Panc1 (cell line): ENCODE measurements around the gene NPAS2. TPM values are rescaled to one million over a fixed set of nuclear protein-coding genes. Genes with fewer than 3 reads are reported as not detected.

Source experiments
- ATAC-seq: fragments of 200-7000 bp; cut with Tn5 transposase; 2 replicates; pipeline ENCODE4 v1.9.1; 2020; ENCODE audit warnings: mild to moderate bottlenecking, moderate library complexity
- BruUV-seq: library from RNA; stranded (reverse); fragments of 400-500 nt; replicated peaks from 2 replicates; lab custom pipeline; 2021; lab: Mats Ljungman, UMichigan
- CTCF ChIA-PET: fragments of 300-600 bp; sonication (Branson Sonifier 250); formaldehyde crosslinking; loops from one replicate; lab custom pipeline; 2022; ENCODE audit warnings: antibody characterized with exemption; lab: Charles Lee
- POLR2A ChIA-PET: fragments of 300-600 bp; sonication (Branson Sonifier 250); formaldehyde crosslinking; loops from one replicate; lab custom pipeline; 2022; ENCODE audit warnings: antibody characterized with exemption; lab: Charles Lee
- DNase-seq: peaks from one replicate; pipeline ENCODE4 v3.0.0-alpha.2; 2010; ENCODE audit warnings: low read depth, low spot score
- H3K27ac ChIP-seq: 2 replicates; pipeline ENCODE4 v1.5.1; 2011; ENCODE audit warnings: mild to moderate bottlenecking, low read length, inconsistent platforms
- H3K27me3 ChIP-seq: fragments of 200-500 bp; sonication (Bioruptor generic); 2 replicates; pipeline ENCODE4 v1.6.0; 2014; ENCODE audit warnings: low read length, inconsistent platforms; ENCODE audit not compliant: control insufficient read depth, insufficient read depth
- H3K36me3 ChIP-seq: fragments of 200-500 bp; sonication (Bioruptor generic); 2 replicates; pipeline ENCODE4 v1.5.1; 2014; ENCODE audit warnings: inconsistent platforms, mild to moderate bottlenecking, low read length, moderate library complexity; ENCODE audit not compliant: control insufficient read depth, insufficient read depth
- H3K4me1 ChIP-seq: 2 replicates; pipeline ENCODE4 v1.5.1; 2011; ENCODE audit warnings: inconsistent platforms, mild to moderate bottlenecking, low read length, moderate library complexity; ENCODE audit not compliant: control insufficient read depth, insufficient read depth
- H3K4me3 ChIP-seq, 2 experiments: 2 replicates each; pipeline ENCODE4 v1.5.1; 2011 to 2012; ENCODE audit warnings: low read depth in 2 of 2, low read length in 2 of 2, mild to moderate bottlenecking in 2 of 2, inconsistent platforms in 1 of 2, moderate library complexity in 1 of 2
- H3K9me3 ChIP-seq: fragments of 200-500 bp; sonication (Bioruptor generic); 2 replicates; pipeline ENCODE4 v1.5.1; 2014; ENCODE audit warnings: low read depth, mild to moderate bottlenecking, inconsistent platforms, low read length, moderate library complexity; ENCODE audit not compliant: control insufficient read depth, insufficient read depth
- CTCF ChIP-seq: fragments of 450-650 bp; IDR thresholded peaks from 2 replicates; pipeline ENCODE4 v1.5.1; 2017; ENCODE audit warnings: mild to moderate bottlenecking
- POLR2AphosphoS5 ChIP-seq: IDR thresholded peaks from 2 replicates; pipeline ENCODE4 v1.6.1; 2012; ENCODE audit warnings: mild to moderate bottlenecking, low read depth, low read length, moderate library complexity
- REST ChIP-seq, 2 experiments: IDR thresholded peaks; 2 replicates each; pipeline ENCODE4 v1.6.1; 2011 to 2012; ENCODE audit warnings: low read depth in 2 of 2, control low read depth in 1 of 2, low read length in 1 of 2, mild to moderate bottlenecking in 1 of 2, moderate library complexity in 1 of 2; ENCODE audit not compliant: insufficient read depth in 1 of 2
- SIN3A ChIP-seq: IDR thresholded peaks from 2 replicates; pipeline ENCODE4 v1.6.1; 2012; ENCODE audit warnings: low read depth, mild to moderate bottlenecking, low read length, moderate library complexity, borderline replicate concordance; ENCODE audit not compliant: insufficient read depth
- TCF7L2 ChIP-seq: IDR thresholded peaks from 2 replicates; pipeline ENCODE4 v1.6.1; 2011; ENCODE audit warnings: mild to moderate bottlenecking, low read depth, low read length, inconsistent platforms
- in situ Hi-C: cut with HindIII; loops from 2 replicates; pipeline ENCODE4 v1.10.0; 2016; ENCODE audit warnings: low sequenced_read_pairs, low pct_unique_long_range_greater_than_20kb
- intact Hi-C: fragments of 100-400 bp; cut with micrococcal nuclease; formaldehyde crosslinking; loops from one replicate; pipeline ENCODE4 v1.10.0; 2022; ENCODE audit not compliant: unreplicated experiment
- total RNA-seq: library from RNA; stranded (reverse); gene quantifications from one replicate; pipeline ENCODE4 v1.2.1, GENCODE V29; 2021; ENCODE audit not compliant: unreplicated experiment

Gene NPAS2
- total RNA-seq, 1 experiment from 2014 or later = 72.8 TPM

GRCh38 chr2:101027852-101028251, 207.9 kb downstream of the NPAS2 start:
- in situ Hi-C loops (no loop called here), intact Hi-C loops (loop anchor here (5.0 kb wide), 1 partner anchor 124 kb away; the partner anchor contains the start of gene TBC1D8)
- BruUV-seq = no TSS peak
- DNase-seq (no peak), ATAC-seq (no peak)
- no peak overlapping the region for H3K27ac ChIP-seq
- POLR2A ChIA-PET = no interaction called here
- no peak for TF ChIP-seq CTCF
- TF ChIP-seq TCF7L2 = no peak
- TF ChIP-seq REST (IDR thresholded peaks at IDR 0.05; ENCODE audit: insufficient read depth in 1 of 2, low read depth in 2 of 2, low read length in 1 of 2) = no peak
- TF ChIP-seq SIN3A = no peak
- no peak for TF ChIP-seq POLR2AphosphoS5
- H3K36me3 ChIP-seq = peaks cover 39% of the 10 kb centered on the region
- no peaks in the 10 kb centered on the region; the same call in 1 of the 2 replicates for H3K4me1 ChIP-seq
- H3K9me3 ChIP-seq = no peaks in the 10 kb centered on the region
- H3K4me3 ChIP-seq = no peak overlapping the region
- CTCF ChIA-PET = no interaction called here
- no peaks in the 10 kb centered on the region for H3K27me3 ChIP-seq

GRCh38 chr2:101030866-101031554, 211.1 kb downstream of the NPAS2 start:
- Histone ChIP-seq H3K27me3 (no peaks in the 10 kb centered on the region), H3K27ac (no peak overlapping the region), H3K36me3 (peaks cover 56% of the 10 kb centered on the region), H3K4me3 (no peak overlapping the region), H3K9me3 (no peaks in the 10 kb centered on the region), H3K4me1 (no peaks in the 10 kb centered on the region; the same call in 1 of the 2 replicates)
- ChIA-PET CTCF (no interaction called here), POLR2A (no interaction called here)
- peak; percentile 42 for ATAC-seq
- TF ChIP-seq TCF7L2 (no peak), REST (IDR thresholded peaks at IDR 0.05; ENCODE audit: insufficient read depth in 1 of 2, low read depth in 2 of 2, low read length in 1 of 2) (no peak), CTCF (no peak), POLR2AphosphoS5 (no peak), SIN3A (no peak)
- in situ Hi-C loops (no loop called here), intact Hi-C loops (no loop called here)
- no TSS peak for BruUV-seq
- no peak for DNase-seq
